K562 (cell line): ENCODE measurements around the gene WFIKKN2. TPM values are rescaled to one million over a fixed set of nuclear protein-coding genes. Genes with fewer than 3 reads are reported as not detected.

Experiments used
- CHCHD3 ChIP-seq: fragments of 250-450 bp; sonication (Bioruptor Pico); IDR thresholded peaks from 2 replicates; pipeline ENCODE4 v2.1.2; 2022; ENCODE audit warnings: mild to moderate bottlenecking
- CHD2 ChIP-seq: IDR thresholded peaks from 2 replicates; pipeline ENCODE4 v1.6.1; 2011; ENCODE audit warnings: low read depth, low read length
- CREB1 ChIP-seq, 2 experiments: sonication (generic) in 1 of 2; formaldehyde crosslinking in 1 of 2; IDR thresholded peaks; 2 replicates each; pipeline versions ENCODE4 v1.6.1 to v1.8.0; 2012 to 2022; ENCODE audit warnings: inconsistent platforms in 1 of 2, mild to moderate bottlenecking in 1 of 2, missing genetic modification reagents in 1 of 2, moderate library complexity in 1 of 2
- GTF2F1 ChIP-seq: IDR thresholded peaks from 2 replicates; pipeline ENCODE4 v1.6.1; 2011; ENCODE audit warnings: low read depth, low read length, improper control_type of control experiment
- JUN ChIP-seq, 2 experiments: sonication (generic) in 1 of 2; formaldehyde crosslinking in 1 of 2; IDR thresholded peaks; 2 replicates each; pipeline versions ENCODE4 v1.6.1 to v1.8.0; 2012 to 2022; ENCODE audit warnings: borderline replicate concordance in 2 of 2, mild to moderate bottlenecking in 2 of 2, improper control_type of control experiment in 1 of 2, low read depth in 1 of 2, low read length in 1 of 2, missing genetic modification reagents in 1 of 2
- LARP7 ChIP-seq: fragments of 450-650 bp; IDR thresholded peaks from 2 replicates; pipeline ENCODE4 v1.6.1; 2016
- NFIC ChIP-seq: fragments of 450-650 bp; IDR thresholded peaks from 2 replicates; pipeline ENCODE4 v1.6.1; 2017; ENCODE audit warnings: mild to moderate bottlenecking, inconsistent platforms
- NONO ChIP-seq, 2 experiments: fragments of 200-400 bp in 1 of 2; fragments of 450-650 bp in 1 of 2; formaldehyde crosslinking in 1 of 2; IDR thresholded peaks; 2 replicates each; pipeline ENCODE4 v1.6.1; 2017; ENCODE audit warnings: low read depth in 2 of 2, mild to moderate bottlenecking in 2 of 2, moderate library complexity in 2 of 2, low read length in 1 of 2
- OTX1 ChIP-seq: fragments of 450-650 bp; formaldehyde crosslinking; IDR thresholded peaks from 2 replicates; pipeline ENCODE4 v1.4.0; 2022; ENCODE audit warnings: mild to moderate bottlenecking
- PRPF4 ChIP-seq: fragments of 200-400 bp; formaldehyde crosslinking; IDR thresholded peaks from one replicate; pipeline ENCODE4 v1.6.1; 2017; ENCODE audit warnings: low read length, low read depth, mild to moderate bottlenecking; ENCODE audit not compliant: insufficient read depth, poor library complexity, severe bottlenecking
- SAP30 ChIP-seq: fragments of 200-600 bp; sonication (generic); IDR thresholded peaks from 2 replicates; pipeline ENCODE4 v1.6.1; 2012; ENCODE audit warnings: borderline replicate concordance, low read depth, mild to moderate bottlenecking, moderate library complexity, low read length, control low read depth, inconsistent platforms; ENCODE audit not compliant: insufficient read depth, poor library complexity, severe bottlenecking
- SMAD4 ChIP-seq: fragments of 250-450 bp; sonication (Bioruptor Pico); conservative IDR thresholded peaks from 2 replicates; pipeline ENCODE4 v1.8.0; 2021; ENCODE audit warnings: inconsistent platforms, mild to moderate bottlenecking, moderate library complexity
- SNRNP70 ChIP-seq: fragments of 200-400 bp; formaldehyde crosslinking; optimal IDR thresholded peaks from 2 replicates; pipeline ENCODE3; 2017; ENCODE audit warnings: low read depth, low read length
- STAT6 ChIP-seq: sonication (generic); formaldehyde crosslinking; IDR thresholded peaks from 2 replicates; pipeline ENCODE4 v1.8.1; 2023; ENCODE audit warnings: mild to moderate bottlenecking, missing genetic modification reagents
- U2AF1 ChIP-seq: fragments of 200-400 bp; formaldehyde crosslinking; optimal IDR thresholded peaks from 2 replicates; pipeline ENCODE3; 2017; ENCODE audit warnings: mild to moderate bottlenecking, low read depth, low read length, moderate library complexity
- XRCC4 ChIP-seq: IDR thresholded peaks from one replicate; pipeline ENCODE4 v1.6.1; 2011; ENCODE audit not compliant: insufficient read depth, insufficient read length; ENCODE audit errors: extremely low read depth
- ZKSCAN1 ChIP-seq: fragments of 150-350 bp; IDR thresholded peaks from 2 replicates; pipeline ENCODE4 v1.6.1; 2016; ENCODE audit warnings: low read depth, low read length
- ZNF274 ChIP-seq: IDR thresholded peaks from 2 replicates; pipeline ENCODE4 v1.6.1; 2011; ENCODE audit warnings: low read depth, mild to moderate bottlenecking, low read length, moderate library complexity, borderline replicate concordance
- ZNF384 ChIP-seq: IDR thresholded peaks from 2 replicates; pipeline ENCODE4 v1.6.1; 2012; ENCODE audit warnings: low read depth, low read length, improper control_type of control experiment
- polyA plus RNA-seq, 8 experiments: library from polyadenylated mRNA; depleted of rRNA in 4 of 8; stranded (reverse) in 5 of 8; unstranded in 3 of 8; fragments of >200 nt; fragmentation: Nextera tagmentation in 2 of 8; fragmentation: Illumina TruSeq in 1 of 8; extraction: Ambion mirVana in 2 of 8; extraction: Trizol in 1 of 8; gene quantifications; 2 replicates each; pipeline versions ENCODE4 v1.2.1 to v1.2.3, GENCODE V29; 2011 to 2014; ENCODE audit warnings: inconsistent platforms in 1 of 8, missing spikeins in 1 of 8
- total RNA-seq, 7 experiments: library from RNA; depleted of rRNA in 6 of 7; stranded (reverse); fragments of >200 nt in 6 of 7; fragmentation: Illumina TruSeq in 2 of 7; extraction: Trizol in 2 of 7; gene quantifications; 2 replicates each; pipeline versions ENCODE4 v1.2.1 to v1.2.3, GENCODE V29; 2011 to 2021; ENCODE audit warnings: low replicate concordance in 1 of 7
- TF ChIP-seq, protein P1 (sequence below): fragments of 250-450 bp; sonication (Bioruptor Pico); IDR thresholded peaks from 2 replicates; pipeline ENCODE4 v1.4.0; 2020
- TF ChIP-seq, protein P2 (sequence below): sonication (generic); IDR thresholded peaks from 2 replicates; pipeline ENCODE4 v1.6.1; 2016
- TF ChIP-seq, protein P3 (sequence below): sonication (generic); formaldehyde crosslinking; IDR thresholded peaks from 2 replicates; pipeline ENCODE4 v1.9.0; 2022; ENCODE audit warnings: mild to moderate bottlenecking, missing genetic modification reagents

WFIKKN2 gene
- total and polyA plus RNA-seq, 9 of the 15 experiments (the other 6 are each of a cell fraction or from before 2014, with no cell fraction given), result 0.07 TPM; not detected in 8

GRCh38 chr17:50866261-50866949, 31.0 kb downstream of the WFIKKN2 start, which contains the start of gene TOB1 (continued):
- peak; percentile 95; the same call in 1 of the 2 replicates for TF ChIP-seq STAT6 (CRISPR knock-in tag)
- TF ChIP-seq ZNF274, result no peak
- TF ChIP-seq, protein P1, sequence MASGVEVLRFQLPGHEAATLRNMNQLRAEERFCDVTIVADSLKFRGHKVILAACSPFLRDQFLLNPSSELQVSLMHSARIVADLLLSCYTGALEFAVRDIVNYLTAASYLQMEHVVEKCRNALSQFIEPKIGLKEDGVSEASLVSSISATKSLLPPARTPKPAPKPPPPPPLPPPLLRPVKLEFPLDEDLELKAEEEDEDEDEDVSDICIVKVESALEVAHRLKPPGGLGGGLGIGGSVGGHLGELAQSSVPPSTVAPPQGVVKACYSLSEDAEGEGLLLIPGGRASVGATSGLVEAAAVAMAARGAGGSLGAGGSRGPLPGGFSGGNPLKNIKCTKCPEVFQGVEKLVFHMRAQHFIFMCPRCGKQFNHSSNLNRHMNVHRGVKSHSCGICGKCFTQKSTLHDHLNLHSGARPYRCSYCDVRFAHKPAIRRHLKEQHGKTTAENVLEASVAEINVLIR (CRISPR knock-in tag), result peak; percentile 60; the same call in 1 of the 2 replicates
- TF ChIP-seq CREB1 (IDR thresholded peaks at IDR 0.05), result peak; percentile 95
- peak; percentile 91 for TF ChIP-seq CREB1 (CRISPR knock-in tag; IDR thresholded peaks at IDR 0.05)
- TF ChIP-seq SMAD4 (CRISPR knock-in tag), result peak; percentile 64
- TF ChIP-seq PRPF4, result peak; percentile 89
- TF ChIP-seq U2AF1, result peak; percentile 86
- TF ChIP-seq OTX1 (CRISPR knock-in tag), result peak; percentile 80
- TF ChIP-seq SAP30, result peak; percentile 28
- TF ChIP-seq SNRNP70, result no peak
- 0 out of 2 replicates have a peak, but pooled peaks have one; percentile 20 for TF ChIP-seq LARP7
- peak; percentile 95 for TF ChIP-seq GTF2F1
- peak; percentile 64 for TF ChIP-seq NFIC
- TF ChIP-seq, protein P2, sequence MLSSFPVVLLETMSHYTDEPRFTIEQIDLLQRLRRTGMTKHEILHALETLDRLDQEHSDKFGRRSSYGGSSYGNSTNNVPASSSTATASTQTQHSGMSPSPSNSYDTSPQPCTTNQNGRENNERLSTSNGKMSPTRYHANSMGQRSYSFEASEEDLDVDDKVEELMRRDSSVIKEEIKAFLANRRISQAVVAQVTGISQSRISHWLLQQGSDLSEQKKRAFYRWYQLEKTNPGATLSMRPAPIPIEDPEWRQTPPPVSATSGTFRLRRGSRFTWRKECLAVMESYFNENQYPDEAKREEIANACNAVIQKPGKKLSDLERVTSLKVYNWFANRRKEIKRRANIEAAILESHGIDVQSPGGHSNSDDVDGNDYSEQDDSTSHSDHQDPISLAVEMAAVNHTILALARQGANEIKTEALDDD, result no peak
- TF ChIP-seq CHD2, result peak; percentile 73
- TF ChIP-seq ZNF384, result 0 out of 2 replicates have a peak, but pooled peaks have one; percentile 5
- TF ChIP-seq ZKSCAN1, result peak; percentile 39; the same call in 1 of the 2 replicates
- TF ChIP-seq, protein P3, sequence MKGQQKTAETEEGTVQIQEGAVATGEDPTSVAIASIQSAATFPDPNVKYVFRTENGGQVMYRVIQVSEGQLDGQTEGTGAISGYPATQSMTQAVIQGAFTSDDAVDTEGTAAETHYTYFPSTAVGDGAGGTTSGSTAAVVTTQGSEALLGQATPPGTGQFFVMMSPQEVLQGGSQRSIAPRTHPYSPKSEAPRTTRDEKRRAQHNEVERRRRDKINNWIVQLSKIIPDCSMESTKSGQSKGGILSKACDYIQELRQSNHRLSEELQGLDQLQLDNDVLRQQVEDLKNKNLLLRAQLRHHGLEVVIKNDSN (CRISPR knock-in tag), result no peak
- TF ChIP-seq JUN (IDR thresholded peaks at IDR 0.05; ENCODE audit: borderline replicate concordance, low read depth, low read length), result no peak
- 0 out of 2 replicates have a peak, but pooled peaks have one; percentile 37 for TF ChIP-seq JUN (CRISPR knock-in tag; IDR thresholded peaks at IDR 0.05; ENCODE audit: borderline replicate concordance)
- TF ChIP-seq CHCHD3 (CRISPR knock-in tag), result 0 out of 2 replicates have a peak, but pooled peaks have one; percentile 51
- peak; percentile 26 to 99; a peak in 3 of 4 replicates for TF ChIP-seq NONO (IDR thresholded peaks at IDR 0.05; ENCODE audit: low read depth in 2 of 2, low read length in 1 of 2)
- no peak for TF ChIP-seq XRCC4
